OCI-LY1 (cell line): ENCODE results near the gene CACNA1C.

Source experiments
- CTCF ChIP-seq: fragments of 200-600 bp; sonication (generic), shearing (Covaris generic); IDR thresholded peaks from 2 replicates; pipeline ENCODE4 v1.5.1; 2017; ENCODE audit warnings: mild to moderate bottlenecking, antibody characterized with exemption, low read length, moderate library complexity, mixed read lengths
- EZH2 ChIP-seq: fragments of 200-600 bp; sonication (generic), shearing (Covaris generic); IDR thresholded peaks from 2 replicates; pipeline ENCODE4 v1.8.0; 2017; ENCODE audit warnings: borderline replicate concordance, mixed run types, mild to moderate bottlenecking, antibody characterized with exemption, low read length, moderate library complexity, mixed read lengths

DNA sequence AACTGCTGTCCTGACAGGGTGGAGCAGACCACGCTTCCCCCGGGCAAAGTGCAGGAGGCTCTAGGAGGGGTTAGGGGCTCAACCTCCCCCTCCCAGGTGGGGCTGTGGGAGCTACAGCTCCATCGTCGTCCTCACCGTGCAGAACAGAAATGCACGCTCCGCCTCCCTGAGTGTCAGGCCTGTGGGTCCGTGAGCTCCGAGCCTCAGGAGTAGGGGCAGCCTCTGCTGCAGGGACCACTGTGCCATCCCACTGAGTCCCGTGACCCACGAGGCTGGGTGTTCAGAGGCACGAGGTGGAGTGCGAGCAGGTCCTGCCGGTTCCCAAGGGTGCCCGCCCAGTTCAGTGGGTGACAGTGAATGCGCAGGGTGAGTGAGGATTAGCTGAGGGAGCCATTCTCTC, 48.6 kb downstream of the CACNA1C start:
- TF ChIP-seq CTCF: no peak
- no peak for TF ChIP-seq EZH2
